Thymus (tissue), 11 donors: ENCODE measurements around the gene SCYGR4. TPM values are rescaled to one million over a fixed set of nuclear protein-coding genes. Genes with fewer than 3 reads are reported as not detected.
"Not testable (repeated sequence)": the region's sequence is repeated elsewhere in the genome, so short reads cannot be mapped to it uniquely, and the experiment has no call there.

Source experiments
- DNase-seq, 9 donors: peaks; one replicate each; pipeline ENCODE4 v3.0.0-alpha.2; 2013; ENCODE audit warnings: low spot score in 9 of 9, low read depth in 6 of 9, missing footprints in 1 of 9
- H3K27ac ChIP-seq, 2 donors: one replicate each; pipeline ENCODE4 v1.5.1; 2013; ENCODE audit warnings: control low read depth in 1 of 2, low read depth in 1 of 2, low read length in 1 of 2, mild to moderate bottlenecking in 1 of 2, moderate library complexity in 1 of 2
- H3K27me3 ChIP-seq, 2 donors: one replicate each; pipeline ENCODE4 v1.5.1; 2013; ENCODE audit warnings: low read length in 1 of 2; ENCODE audit not compliant: control insufficient read depth in 2 of 2, insufficient read depth in 1 of 2
- H3K36me3 ChIP-seq, 2 donors: one replicate each; pipeline ENCODE4 v1.5.1; 2013; ENCODE audit warnings: low read length in 1 of 2, mild to moderate bottlenecking in 1 of 2, moderate library complexity in 1 of 2; ENCODE audit not compliant: control insufficient read depth in 2 of 2, insufficient read depth in 2 of 2
- H3K4me1 ChIP-seq, 2 donors: one replicate each; pipeline ENCODE4 v1.5.1; 2013; ENCODE audit warnings: low read length in 2 of 2; ENCODE audit not compliant: control insufficient read depth in 2 of 2, insufficient read depth in 2 of 2
- H3K4me3 ChIP-seq, 2 donors: one replicate each; pipeline ENCODE4 v1.5.1; 2013; ENCODE audit warnings: low read length in 2 of 2, control low read depth in 1 of 2, mild to moderate bottlenecking in 1 of 2
- H3K9me3 ChIP-seq, 2 donors: one replicate each; pipeline ENCODE4 v1.5.1; 2013; ENCODE audit warnings: low read length in 1 of 2, mild to moderate bottlenecking in 1 of 2; ENCODE audit not compliant: control insufficient read depth in 2 of 2, insufficient read depth in 1 of 2
- WGBS: extraction: QIAGEN DNeasy Blood & Tissue Kit; methylation state at CpG from one replicate; pipeline ENCODE4 v1.1.7; 2013; 5-methylcytosine and 5-hydroxymethylcytosine counted together
- polyA plus RNA-seq: library from polyadenylated mRNA; stranded (reverse); fragments of 200-250 nt; gene quantifications from one replicate; pipeline ENCODE4 v1.2.3, GENCODE V29; 2013
- total RNA-seq: library from RNA; stranded (reverse); fragments of 120-200 nt; gene quantifications from one replicate; pipeline ENCODE4 v1.2.4, GENCODE V29; 2013
- donor health status: healthy.

Gene SCYGR4
- total and polyA plus RNA-seq, 2 donors = not detected

DNA sequence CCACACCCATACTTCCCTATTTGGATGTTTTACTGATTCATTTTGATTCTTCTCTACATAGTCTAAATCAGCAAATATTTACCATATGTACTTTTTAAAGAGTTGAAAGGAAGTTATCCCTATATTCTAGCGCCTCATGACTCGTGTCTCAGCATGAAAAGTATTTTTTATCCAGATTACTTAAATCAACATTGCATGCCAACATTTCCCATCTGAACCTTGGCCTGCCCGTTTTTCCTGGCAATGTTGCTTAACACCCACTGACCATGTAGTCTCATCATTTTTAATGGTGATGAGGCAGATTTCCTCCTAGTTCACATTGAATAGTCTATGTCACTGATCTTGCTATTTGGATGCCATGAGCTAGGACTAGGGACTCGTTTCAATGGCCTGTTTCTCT is 36.1 kb downstream of the SCYGR4 start:
- WGBS = 78% methylated on average over 4 of the region's 4 CpGs
- Histone ChIP-seq H3K27me3 (no peaks in the 10 kb centered on the region), H3K4me3 (no peak overlapping the region), H3K36me3 (no peaks in the 10 kb centered on the region), H3K9me3 (no peaks in the 10 kb centered on the region), H3K27ac (no peak overlapping the region), H3K4me1 (no peaks in the 10 kb centered on the region)
- no peak for DNase-seq

- Histone ChIP-seq H3K27ac (no peak overlapping the region), H3K4me1 (no peaks in the 10 kb centered on the region), H3K27me3 (no peaks in the 10 kb centered on the region), H3K4me3 (no peak overlapping the region), H3K36me3 (no peaks in the 10 kb centered on the region), H3K9me3 (no peaks in the 10 kb centered on the region)
- WGBS = 70% methylated on average over 1 of the region's 1 CpG
- no peak for DNase-seq
Measured at GRCh38 chr2:227654426-227654825, 37.1 kb downstream of the SCYGR4 start.

- H3K27ac ChIP-seq = no peak overlapping the region
Measured at GRCh38 chr2:227655454-227655853, 38.2 kb downstream of the SCYGR4 start.

GRCh38 chr2:227657199-227657845 is 40.0 kb downstream of the SCYGR4 start:
- Histone ChIP-seq H3K27me3 (no peaks in the 10 kb centered on the region), H3K4me1 (no peaks in the 10 kb centered on the region), H3K4me3 (no peak overlapping the region), H3K27ac (no peak overlapping the region), H3K36me3 (no peaks in the 10 kb centered on the region), H3K9me3 (no peaks in the 10 kb centered on the region)
- no peak for DNase-seq
- 91% methylated on average over 8 of the region's 8 CpGs for WGBS

More at GRCh38 chr2:227655454-227655853, 38.2 kb downstream of the SCYGR4 start:
- no peak for DNase-seq
- Histone ChIP-seq H3K4me3 (no peak overlapping the region), H3K9me3 (no peaks in the 10 kb centered on the region), H3K27me3 (no peaks in the 10 kb centered on the region), H3K4me1 (no peaks in the 10 kb centered on the region), H3K36me3 (no peaks in the 10 kb centered on the region)
- WGBS = 96% methylated on average over 1 of the region's 1 CpG

- H3K36me3 ChIP-seq = no peaks in the 10 kb centered on the region
- DNase-seq = no peak
- H3K9me3 ChIP-seq = no peaks in the 10 kb centered on the region
- no peak overlapping the region for H3K4me3 ChIP-seq
- no peaks in the 10 kb centered on the region for H3K4me1 ChIP-seq
- no peak overlapping the region for H3K27ac ChIP-seq
- no peaks in the 10 kb centered on the region for H3K27me3 ChIP-seq
- WGBS = 89% methylated on average over 7 of the region's 7 CpGs
Measured at GRCh38 chr2:227661025-227661649, 43.8 kb downstream of the SCYGR4 start.

DNA sequence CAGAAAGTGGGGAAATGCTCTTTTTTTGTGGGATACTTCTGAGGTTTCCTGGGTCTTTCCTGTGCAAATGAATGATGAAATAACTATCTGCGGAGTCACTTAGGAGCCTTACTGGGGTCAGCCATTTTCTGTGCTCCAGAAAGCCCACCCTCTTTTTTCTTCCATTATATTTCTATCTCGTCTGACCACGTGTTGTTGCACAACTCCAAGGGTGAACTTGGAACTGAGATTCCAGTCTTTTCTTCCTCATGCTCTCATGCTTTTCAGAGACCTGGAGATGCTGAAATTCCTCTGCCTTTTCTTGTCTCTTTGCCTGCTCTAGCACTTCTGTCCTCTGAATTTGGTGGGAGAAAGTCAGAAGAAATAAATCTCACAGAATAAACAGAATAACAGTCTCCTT is 44.5 kb downstream of the SCYGR4 start:
- Histone ChIP-seq H3K9me3 (no peaks in the 10 kb centered on the region), H3K4me3 (no peak overlapping the region), H3K4me1 (no peaks in the 10 kb centered on the region), H3K27ac (no peak overlapping the region), H3K36me3 (no peaks in the 10 kb centered on the region), H3K27me3 (no peaks in the 10 kb centered on the region)
- DNase-seq = no peak
- WGBS = 81% methylated on average over 3 of the region's 3 CpGs

DNA sequence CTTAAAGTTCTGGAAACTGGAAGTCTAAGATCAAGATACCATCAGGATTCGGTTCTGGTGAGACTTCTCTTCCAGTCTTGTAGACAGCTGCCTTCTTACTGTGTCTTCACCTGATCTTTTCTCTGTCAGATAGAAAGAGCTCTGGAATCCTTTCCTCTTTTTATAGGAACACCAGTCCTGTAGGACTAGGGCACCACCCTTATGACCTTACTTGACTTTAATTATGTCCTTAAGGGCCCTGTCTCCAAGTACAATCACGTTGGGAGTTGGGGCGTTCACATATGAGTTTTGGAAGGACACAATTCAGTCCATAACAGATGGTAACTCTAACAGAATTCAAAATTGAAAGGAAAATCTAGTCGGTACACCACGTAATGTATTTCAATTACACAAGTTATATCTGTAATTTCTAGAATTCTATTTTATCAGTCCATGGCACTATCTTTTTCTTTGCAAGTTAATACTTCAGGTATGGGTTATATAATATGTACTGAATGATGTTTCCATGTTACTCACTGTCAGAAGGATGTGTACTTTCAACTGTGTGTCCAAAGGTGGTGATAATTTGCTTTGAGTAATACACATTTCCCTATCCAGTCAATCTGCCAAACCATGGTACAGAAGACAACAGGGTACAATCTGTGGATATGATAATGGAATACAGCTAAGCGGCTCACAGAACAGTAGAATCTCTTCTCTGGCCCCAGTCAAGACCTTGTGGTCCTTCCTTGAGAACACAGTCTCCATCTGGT is 48.1 kb downstream of the SCYGR4 start:
- Histone ChIP-seq H3K27me3 (no peaks in the 10 kb centered on the region), H3K27ac (no peak overlapping the region), H3K4me3 (no peak overlapping the region), H3K36me3 (no peaks in the 10 kb centered on the region), H3K4me1 (no peaks in the 10 kb centered on the region), H3K9me3 (no peaks in the 10 kb centered on the region)
- DNase-seq = no peak
- WGBS = 96% methylated on average over 6 of the region's 6 CpGs

DNA sequence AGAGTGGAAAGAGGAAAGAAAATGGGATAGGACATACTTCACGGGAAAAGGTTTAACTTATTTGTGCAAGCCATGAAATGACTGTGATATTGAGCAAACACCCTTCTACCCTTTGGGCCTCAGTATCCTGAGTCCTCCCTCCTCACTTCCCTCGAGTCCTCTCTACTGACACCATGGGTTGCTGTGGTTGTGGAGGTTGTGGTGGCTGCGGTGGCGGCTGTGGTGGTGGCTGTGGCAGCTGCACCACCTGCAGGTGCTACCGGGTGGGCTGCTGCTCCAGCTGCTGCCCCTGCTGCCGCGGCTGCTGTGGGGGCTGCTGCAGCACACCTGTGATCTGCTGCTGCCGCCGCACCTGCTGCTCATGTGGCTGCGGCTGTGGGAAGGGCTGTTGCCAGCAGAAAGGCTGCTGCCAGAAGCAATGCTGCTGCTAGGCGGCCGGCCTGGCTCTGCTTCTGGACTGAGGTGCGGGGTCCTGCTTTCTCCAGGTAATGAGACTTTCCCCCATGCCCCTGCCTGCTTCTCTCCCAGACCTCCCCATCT is 49.4 kb downstream of the SCYGR4 start, which contains the start of gene SCYGR5:
Gene SCYGR5, plus strand, starts transcription at position 174 of the 540 bp plus-strand sequence. Its CDS starts 0 bp downstream, at position 174.
- not testable (repeated sequence) for H3K27me3 ChIP-seq, H3K9me3 ChIP-seq, H3K27ac ChIP-seq, H3K4me1 ChIP-seq, H3K36me3 ChIP-seq, H3K4me3 ChIP-seq, DNase-seq
- WGBS = 88% methylated on average over 13 of the region's 13 CpGs
